NCI-H345 treated with DMSO at 0.1 percent for 48 hours (cell line): Measurements from ENCODE around the gene ADD1.

ENCODE experiments used
- DNase-seq: peaks from one replicate; lab custom pipeline; 2025; ENCODE audit not compliant: unreplicated experiment; lab: John Stamatoyannopoulos, UW

Gene ADD1

GRCh38 chr4:2858451-2859217, 15.0 kb downstream of the ADD1 start:
- DNase-seq, result no peak

DNA sequence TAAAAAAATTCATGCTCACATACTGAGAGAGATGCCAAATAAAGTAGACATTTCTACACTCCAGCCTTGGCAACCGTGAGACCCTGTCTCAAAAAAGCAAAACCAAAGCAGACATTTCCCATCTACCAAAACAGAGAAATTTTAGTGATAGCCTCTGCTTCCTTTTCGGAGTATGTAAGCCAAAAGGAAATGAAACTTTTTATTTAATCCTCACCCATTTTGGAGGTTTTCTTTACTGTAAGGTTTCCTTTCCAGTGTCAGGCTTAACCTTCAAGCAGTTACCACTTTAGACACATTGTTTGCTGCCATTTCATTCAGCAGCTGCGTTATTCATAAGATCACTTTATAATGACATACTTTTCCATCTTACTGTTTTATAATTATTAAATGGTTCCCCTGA, 15.9 kb downstream of the ADD1 start:
- no peak for DNase-seq

DNA sequence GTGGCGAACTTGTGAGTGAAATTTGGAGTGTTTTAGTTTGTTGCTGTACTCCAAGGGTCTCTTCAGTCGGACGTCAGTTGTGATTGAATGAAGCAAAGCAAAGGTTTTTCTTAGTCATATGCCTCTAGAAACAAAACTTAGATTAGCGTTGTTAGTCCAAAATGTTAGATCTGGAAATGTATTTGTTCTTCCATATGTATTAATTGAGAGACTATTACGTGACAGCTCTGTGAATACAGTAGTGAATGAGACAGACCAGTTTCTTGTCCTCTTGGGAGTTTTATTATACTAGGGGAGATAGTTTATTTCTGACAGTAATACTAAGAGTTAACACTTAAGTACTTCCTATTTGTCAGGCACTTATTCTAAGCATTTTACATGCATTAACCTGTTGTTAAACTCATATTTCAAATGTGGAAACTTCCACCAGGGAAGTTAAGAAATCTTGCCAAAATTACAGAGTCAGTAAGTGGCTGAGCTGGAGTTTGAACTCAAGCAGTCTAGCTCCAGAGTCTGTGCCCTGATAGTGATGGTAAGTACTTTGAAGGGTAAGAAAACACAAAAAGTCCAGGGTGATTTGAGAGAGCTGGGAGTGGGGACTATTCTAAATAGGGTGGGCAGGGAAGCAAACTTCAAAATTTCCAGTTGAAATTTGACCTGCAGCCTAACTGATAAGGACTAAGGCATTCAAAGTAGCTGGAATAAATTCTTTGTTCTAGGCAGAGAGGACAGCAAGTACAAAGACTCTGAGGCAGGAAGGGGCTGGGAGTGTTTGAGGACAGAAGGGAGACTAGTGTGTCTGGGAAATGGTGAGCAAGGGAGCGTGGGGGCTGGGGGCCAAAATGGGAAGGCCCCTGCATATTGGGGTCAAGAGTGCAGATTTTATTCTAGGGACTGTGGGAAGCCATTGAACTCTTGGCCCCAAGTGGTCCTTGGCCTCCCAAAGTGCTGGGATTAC, 17.0 kb downstream of the ADD1 start:
- no peak for DNase-seq

- no peak for DNase-seq
These were observed 18.2 kb downstream of the ADD1 start for GRCh38 chr4:2861631-2862436.

GRCh38 chr4:2862528-2862927, 18.9 kb downstream of the ADD1 start:
- no peak for DNase-seq

DNA sequence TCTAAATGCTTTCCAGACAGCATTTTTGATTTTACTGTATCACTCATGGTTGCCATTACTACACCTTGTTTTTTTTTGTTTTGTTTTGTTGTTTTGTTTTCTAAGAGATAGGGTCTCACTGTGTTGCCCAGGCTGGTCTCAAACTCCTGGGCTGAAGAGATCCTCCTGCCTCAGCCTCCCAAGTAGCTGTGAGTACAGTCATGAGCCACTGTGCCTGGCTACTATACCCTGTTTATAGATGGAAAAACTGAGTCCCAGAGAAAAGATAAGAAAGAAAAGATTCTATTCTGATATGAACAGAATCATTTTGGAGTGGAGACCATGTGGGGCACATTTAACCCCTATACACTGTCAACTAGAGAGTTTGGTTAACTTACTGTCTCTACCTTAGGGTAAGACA, 20.0 kb downstream of the ADD1 start:
- DNase-seq, result no peak

GRCh38 chr4:2865196-2865780, 21.6 kb downstream of the ADD1 start:
- DNase-seq, result no peak

DNA sequence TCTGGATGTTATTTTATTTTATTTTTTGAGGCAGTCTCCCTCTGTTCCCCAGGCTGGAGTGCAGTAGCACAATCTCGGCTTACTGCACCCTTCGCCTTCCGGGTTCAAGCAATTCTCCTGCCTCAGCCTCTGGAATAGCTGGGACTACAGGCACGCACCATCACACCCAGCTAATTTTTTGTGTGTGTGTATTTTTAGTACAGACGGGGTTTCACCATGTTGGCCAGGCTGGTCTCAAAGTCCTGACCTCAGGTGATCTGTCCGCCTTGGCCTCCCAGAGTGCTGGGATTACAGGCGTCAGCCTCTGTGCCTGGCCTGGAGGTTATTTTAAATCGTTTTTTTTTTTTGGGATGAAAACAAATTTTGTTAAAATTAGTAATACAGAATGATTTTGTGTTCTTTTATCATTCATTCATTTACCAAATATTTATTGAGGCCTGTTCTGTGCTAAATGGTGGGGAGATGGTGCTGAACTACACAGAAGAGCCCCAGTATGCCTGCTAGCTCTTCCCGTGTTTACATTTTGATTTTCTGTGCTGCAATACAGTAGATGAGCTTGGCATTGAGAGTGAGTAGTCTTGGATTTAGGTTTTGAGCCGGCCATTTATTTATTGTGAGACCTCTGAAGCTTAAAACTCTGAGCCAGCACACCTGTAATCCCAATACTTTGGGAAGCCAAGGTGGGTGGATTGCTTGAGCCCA, 22.7 kb downstream of the ADD1 start:
- no peak for DNase-seq

- no peak for DNase-seq
These were observed 23.2 kb downstream of the ADD1 start for GRCh38 chr4:2866891-2867290.

DNA sequence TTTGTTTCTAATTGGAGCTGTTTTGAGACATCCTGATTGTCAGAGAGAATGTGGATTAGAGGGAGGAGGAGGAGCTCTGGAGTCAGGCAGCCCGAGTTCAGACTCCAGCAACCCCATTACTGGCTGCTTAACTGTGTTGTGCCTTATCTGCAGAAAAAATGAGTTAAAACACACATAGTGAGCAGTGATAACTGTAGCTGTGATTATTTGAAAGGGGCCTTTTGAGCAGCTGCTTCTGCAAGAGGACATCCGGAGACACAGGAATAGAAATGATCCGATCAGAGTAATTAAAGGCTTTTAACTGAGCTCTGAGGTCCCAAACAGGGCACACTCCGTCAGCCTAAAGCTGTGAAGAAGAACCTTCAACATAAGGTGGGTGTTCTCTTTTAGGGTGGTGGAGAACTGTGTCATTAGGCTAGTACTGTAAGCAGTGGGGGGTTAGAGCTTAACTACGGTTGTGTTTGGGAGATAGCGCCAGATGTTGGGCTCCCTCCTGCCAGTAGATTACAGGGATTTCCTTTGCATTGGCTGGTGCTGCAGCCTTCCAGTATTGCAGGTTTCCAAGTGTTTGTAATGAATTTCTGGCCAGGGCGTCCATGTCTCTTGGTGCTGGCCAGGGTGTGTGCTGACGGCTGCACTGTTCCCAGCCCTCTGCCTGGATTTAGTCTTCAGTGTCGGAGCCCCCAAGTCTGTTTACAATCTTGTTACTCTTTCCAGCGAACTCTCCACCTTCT, 24.3 kb downstream of the ADD1 start:
- DNase-seq, result no peak

- DNase-seq, result no peak
These were observed 25.3 kb downstream of the ADD1 start for GRCh38 chr4:2868877-2869487.

GRCh38 chr4:2869659-2870058, 26.0 kb downstream of the ADD1 start:
- no peak for DNase-seq

GRCh38 chr4:2870082-2870481, 26.4 kb downstream of the ADD1 start:
- no peak for DNase-seq

- no peak for DNase-seq
These were observed 27.8 kb downstream of the ADD1 start for GRCh38 chr4:2871466-2871865.

GRCh38 chr4:2871911-2872310, 28.3 kb downstream of the ADD1 start:
- no peak for DNase-seq

DNA sequence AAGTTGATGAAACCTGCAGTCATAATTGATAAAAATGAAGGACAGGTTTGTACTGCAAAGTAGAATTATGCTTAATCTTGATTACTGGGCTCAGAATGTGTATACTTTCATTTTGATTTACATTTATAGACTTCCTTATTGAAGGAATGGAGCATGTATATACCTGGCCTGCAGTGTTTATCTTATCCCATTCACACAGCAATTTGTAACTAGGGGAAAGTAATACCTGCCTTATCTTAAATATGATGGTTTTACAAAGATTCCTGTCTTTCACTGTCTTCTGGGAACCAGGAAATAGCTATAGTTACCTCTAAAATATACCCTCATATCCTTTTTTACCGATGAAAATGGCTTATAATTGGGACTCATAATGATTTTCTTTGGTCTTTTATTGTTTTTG, 29.7 kb downstream of the ADD1 start:
- DNase-seq, result no peak

- no peak for DNase-seq
These were observed 31.2 kb downstream of the ADD1 start for GRCh38 chr4:2874861-2875260.

- DNase-seq, result no peak
These were observed 31.9 kb downstream of the ADD1 start for GRCh38 chr4:2875556-2875955.

- no peak for DNase-seq
These were observed 34.7 kb downstream of the ADD1 start for GRCh38 chr4:2878346-2878745.
